Pulmonary artery endothelial cell (primary cell): ENCODE results near the gene SAMM50. TPM values are rescaled to one million over a fixed set of nuclear protein-coding genes. Genes with fewer than 3 reads are reported as not detected.

Source experiments
- DNase-seq: peaks from one replicate; pipeline ENCODE4 v3.0.0-alpha.2; 2011; ENCODE audit warnings: low read depth, low spot score
- total RNA-seq: library from RNA; depleted of rRNA; stranded (reverse); fragments of >200 nt; gene quantifications from 2 replicates; pipeline ENCODE4 v1.2.3, GENCODE V29; 2014

Gene SAMM50
- total RNA-seq = 57.3 and 59.2 TPM in 2 replicates

GRCh38 chr22:43955040-43955882, at the start of gene SAMM50:
Gene SAMM50, plus strand, starts transcription at chr22:43955442. Its CDS starts 136 bp downstream, at chr22:43955578.
- DNase-seq = peak; percentile 64

DNA sequence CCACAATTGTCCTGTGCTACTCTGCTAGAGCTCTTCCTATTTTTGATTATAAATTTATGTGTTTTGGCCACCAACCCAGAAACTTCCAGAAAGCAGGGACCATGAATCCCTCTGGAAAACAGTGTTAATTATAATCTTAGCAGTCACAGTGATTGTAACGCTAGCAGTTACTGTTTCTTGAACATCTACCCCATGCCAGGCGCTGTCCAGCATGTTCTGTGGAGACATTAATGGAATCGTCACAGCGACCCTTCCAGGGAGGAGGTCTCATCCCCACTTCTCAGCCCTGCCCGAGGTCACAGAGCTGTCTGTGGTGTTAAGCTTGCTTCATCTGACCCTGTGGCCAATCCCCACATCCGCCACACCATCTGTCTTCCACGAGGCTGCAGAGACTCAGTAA, 49.6 kb upstream of the SAMM50 start:
- DNase-seq = no peak

- no peak for DNase-seq
These were observed 45.5 kb upstream of the SAMM50 start for GRCh38 chr22:43909708-43910107.

DNA sequence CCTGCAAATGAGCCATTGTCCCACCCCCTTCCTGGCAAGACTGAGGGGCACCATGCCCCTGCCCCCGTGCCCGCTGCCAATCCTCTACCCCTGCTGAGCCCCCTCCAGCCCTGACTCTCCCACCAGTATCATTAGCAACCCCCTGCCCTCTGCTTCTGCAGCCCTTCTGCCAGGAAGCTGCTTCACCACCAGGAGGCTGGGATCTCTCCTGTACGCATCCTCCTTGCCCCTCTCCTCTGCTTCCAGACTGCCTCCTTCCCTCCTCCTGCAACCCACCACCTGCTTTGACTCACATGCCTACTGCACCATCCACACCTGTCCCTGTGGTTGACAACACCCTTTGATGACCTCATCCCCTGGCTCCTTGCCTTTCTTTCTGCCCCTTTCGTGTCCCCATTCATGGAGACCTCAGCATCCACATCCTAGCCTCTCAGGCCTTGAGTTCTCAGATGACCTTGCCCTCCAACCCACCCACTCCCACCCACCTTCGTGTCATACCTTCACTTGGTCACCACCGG, 45.0 kb upstream of the SAMM50 start:
- DNase-seq = no peak

GRCh38 chr22:43911351-43911750, 43.9 kb upstream of the SAMM50 start:
- no peak for DNase-seq

DNA sequence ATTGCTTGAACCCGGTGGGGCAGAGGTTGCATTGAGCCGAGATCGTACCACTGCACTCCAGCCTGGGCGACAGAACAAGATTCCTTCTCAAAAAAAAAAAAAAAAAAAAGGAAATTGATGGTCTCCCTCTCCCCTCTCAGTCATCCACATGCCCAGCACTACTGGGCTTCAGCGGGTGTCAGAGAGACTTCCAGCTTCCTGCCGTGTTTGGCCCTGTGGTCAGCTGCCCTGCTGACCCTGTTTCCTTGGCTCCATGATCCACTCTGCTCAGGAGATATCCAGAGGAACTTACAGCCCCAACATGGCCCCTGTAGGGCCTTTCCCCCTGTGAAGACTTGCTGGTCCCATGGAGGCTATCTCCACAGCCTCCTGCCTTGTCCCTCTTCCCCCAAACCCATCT, 37.7 kb upstream of the SAMM50 start:
- no peak for DNase-seq

GRCh38 chr22:43919106-43919973, 35.9 kb upstream of the SAMM50 start:
- no peak for DNase-seq

GRCh38 chr22:43921370-43921769, 33.9 kb upstream of the SAMM50 start:
- DNase-seq = no peak

- DNase-seq = no peak
These were observed 33.1 kb upstream of the SAMM50 start for GRCh38 chr22:43922123-43922522.

DNA sequence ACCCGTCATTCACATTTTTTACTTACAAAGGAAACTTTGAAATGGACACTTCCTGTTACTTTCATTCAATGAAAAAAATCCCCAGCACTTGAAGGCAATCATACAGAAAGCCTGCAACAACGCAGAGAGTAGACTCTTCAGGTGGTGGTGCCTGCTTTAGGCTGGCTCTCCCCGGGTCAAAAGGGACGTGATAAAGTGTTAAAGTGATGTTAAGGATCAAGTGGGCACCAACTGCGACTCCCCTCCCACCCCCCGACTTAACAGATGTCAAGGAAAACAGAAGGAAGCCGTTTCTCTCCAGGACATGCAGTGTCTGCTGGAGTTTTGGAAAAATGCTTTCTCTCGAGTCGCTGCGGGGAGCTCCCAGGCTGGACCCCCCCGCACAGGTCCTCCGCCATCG, 32.1 kb upstream of the SAMM50 start:
- DNase-seq = no peak

GRCh38 chr22:43923631-43924464, 31.4 kb upstream of the SAMM50 start, which contains the start of gene PNPLA3:
Gene PNPLA3, plus strand, starts transcription at chr22:43923805. Its CDS starts 107 bp downstream, at chr22:43923912.
- DNase-seq = peak; percentile 41

GRCh38 chr22:43924877-43925276, 30.4 kb upstream of the SAMM50 start:
- DNase-seq = no peak

GRCh38 chr22:43925433-43926348, 29.6 kb upstream of the SAMM50 start:
- no peak for DNase-seq

DNA sequence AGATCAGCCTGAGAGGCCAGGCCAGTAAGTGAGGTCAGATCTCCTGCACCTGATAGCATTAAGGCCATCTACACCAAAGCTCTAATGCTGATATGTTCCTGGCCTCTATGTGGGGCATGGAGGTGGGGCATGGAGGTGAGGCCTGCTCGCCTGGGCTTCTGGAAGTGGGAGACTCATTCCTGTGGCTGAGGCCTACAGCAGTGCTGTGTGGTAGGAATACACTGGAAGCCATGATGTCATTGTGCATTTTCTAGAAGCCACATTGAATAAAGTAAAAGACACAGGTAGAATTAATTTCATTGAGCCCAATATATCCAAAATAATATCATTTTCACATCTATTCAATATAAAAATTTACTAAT, 28.9 kb upstream of the SAMM50 start:
- DNase-seq = no peak

GRCh38 chr22:43928468-43928867, 26.8 kb upstream of the SAMM50 start:
- no peak for DNase-seq

GRCh38 chr22:43928908-43929307, 26.3 kb upstream of the SAMM50 start:
- DNase-seq = no peak

DNA sequence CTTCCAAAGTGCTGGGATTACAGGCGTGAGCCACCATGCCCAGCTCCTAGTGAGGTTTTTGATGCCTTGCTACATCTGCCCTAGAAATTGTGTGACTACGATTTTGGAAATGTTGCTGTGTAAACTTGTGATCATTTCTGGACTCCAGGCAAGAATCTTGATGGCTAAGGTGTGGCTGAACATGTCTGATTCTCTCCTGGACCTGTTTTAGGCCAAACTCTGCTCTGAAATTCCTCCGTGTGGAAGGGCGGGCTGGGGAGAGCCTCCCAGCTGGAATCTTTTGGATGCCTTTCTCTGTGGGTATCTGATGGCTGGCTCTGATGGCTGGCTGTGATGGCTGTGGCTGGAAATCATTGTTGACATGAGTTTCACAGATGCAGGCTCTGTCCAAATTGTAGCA, 23.5 kb upstream of the SAMM50 start:
- no peak for DNase-seq

GRCh38 chr22:43941449-43941848, 13.8 kb upstream of the SAMM50 start:
- no peak for DNase-seq

DNA sequence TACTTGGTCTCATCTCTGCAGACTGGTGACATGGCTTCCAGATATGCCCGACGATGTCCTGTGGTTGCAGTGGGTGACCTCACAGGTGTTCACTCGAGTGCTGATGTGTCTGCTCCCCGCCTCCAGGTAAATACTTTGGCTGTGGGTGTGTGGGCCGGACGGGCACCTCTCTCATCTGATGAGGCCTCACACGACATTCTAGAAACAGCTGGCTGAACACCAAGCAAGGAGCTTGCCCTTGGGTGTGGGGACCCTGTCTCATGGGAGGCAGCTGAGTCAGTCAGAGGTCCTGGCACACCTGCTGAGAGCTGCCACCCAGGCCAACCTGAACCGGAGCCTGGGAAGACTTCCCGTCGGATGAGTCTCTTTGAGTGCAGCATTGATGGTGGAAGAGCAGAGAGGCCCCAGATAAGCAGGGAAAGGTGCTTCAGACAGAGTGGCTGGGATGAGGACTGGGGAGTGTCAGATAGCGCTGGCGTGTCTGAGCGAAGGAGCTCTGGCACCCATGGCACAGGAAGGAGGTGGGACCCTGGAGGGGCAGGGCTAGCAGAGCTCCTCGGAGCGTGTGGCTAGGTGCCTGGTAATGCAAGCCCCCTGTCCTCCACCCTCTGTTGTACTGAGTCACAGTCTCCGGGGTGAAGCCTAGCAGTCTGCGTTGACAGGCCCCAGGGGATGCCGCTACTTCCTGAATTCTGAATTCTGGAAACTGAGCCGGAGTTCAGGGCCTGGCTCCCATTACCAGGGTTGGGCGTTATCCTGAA, 10.4 kb upstream of the SAMM50 start:
- no peak for DNase-seq
